Osteocyte (in vitro differentiated cells): ENCODE results near the gene NFASC. TPM values are rescaled to one million over a fixed set of nuclear protein-coding genes. Genes with fewer than 3 reads are reported as not detected.

Experiments
- DNase-seq: peaks from one replicate; pipeline ENCODE4 v3.0.0; 2021; ENCODE audit warnings: mixed read lengths; ENCODE audit not compliant: unreplicated experiment; ENCODE audit errors: extremely low spot score
- H3K27ac Mint-ChIP-seq: one replicate; pipeline ENCODE4 v1.8.0; 2021; ENCODE audit warnings: mild to moderate bottlenecking, mixed read lengths; ENCODE audit not compliant: unreplicated experiment
- H3K27me3 Mint-ChIP-seq: one replicate; pipeline ENCODE4 v1.8.0; 2021; ENCODE audit warnings: mixed read lengths; ENCODE audit not compliant: unreplicated experiment
- H3K36me3 Mint-ChIP-seq: one replicate; pipeline ENCODE4 v1.8.0; 2021; ENCODE audit warnings: mixed read lengths; ENCODE audit not compliant: unreplicated experiment
- H3K4me1 Mint-ChIP-seq: one replicate; pipeline ENCODE4 v1.8.0; 2021; ENCODE audit warnings: mixed read lengths; ENCODE audit not compliant: unreplicated experiment
- H3K4me3 Mint-ChIP-seq: one replicate; pipeline ENCODE4 v1.8.0; 2021; ENCODE audit warnings: mild to moderate bottlenecking, moderate library complexity, mixed read lengths; ENCODE audit not compliant: unreplicated experiment
- H3K9me3 Mint-ChIP-seq: one replicate; pipeline ENCODE4 v1.8.0; 2021; ENCODE audit warnings: mixed read lengths; ENCODE audit not compliant: unreplicated experiment
- total RNA-seq: library from RNA; stranded (reverse); gene quantifications from 2 replicates; pipeline ENCODE4 v1.2.1, GENCODE V29; 2021
- TF ChIP-seq, protein P1 (sequence below): fragments of 200-600 bp; sonication (generic); IDR thresholded peaks from 2 replicates; pipeline ENCODE4 v1.5.0; 2021; ENCODE audit warnings: antibody characterized with exemption, mild to moderate bottlenecking, moderate library complexity

Gene NFASC
- total RNA-seq, 1 donor from 2014 or later, result not detected

DNA sequence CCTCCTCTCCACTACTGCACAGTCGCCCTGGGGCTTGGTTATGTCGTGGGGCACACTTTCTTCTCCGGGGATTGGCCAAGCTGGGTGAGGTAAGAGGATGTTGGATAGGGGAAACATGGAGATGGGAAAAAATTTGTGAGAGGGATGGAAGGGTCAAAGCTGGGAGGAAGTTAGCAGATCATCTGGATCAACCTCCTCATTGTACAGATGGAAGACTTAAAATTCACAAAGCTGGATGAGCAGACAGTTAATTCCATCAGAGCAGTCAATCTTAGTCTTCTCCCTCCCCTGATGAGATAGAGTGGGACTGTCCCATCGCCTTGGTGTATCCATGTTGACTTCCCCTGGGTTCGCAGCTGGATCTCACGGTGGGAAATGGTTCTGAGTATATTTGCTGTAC lies 102.8 kb downstream of the NFASC start:
- TF ChIP-seq, protein P1, sequence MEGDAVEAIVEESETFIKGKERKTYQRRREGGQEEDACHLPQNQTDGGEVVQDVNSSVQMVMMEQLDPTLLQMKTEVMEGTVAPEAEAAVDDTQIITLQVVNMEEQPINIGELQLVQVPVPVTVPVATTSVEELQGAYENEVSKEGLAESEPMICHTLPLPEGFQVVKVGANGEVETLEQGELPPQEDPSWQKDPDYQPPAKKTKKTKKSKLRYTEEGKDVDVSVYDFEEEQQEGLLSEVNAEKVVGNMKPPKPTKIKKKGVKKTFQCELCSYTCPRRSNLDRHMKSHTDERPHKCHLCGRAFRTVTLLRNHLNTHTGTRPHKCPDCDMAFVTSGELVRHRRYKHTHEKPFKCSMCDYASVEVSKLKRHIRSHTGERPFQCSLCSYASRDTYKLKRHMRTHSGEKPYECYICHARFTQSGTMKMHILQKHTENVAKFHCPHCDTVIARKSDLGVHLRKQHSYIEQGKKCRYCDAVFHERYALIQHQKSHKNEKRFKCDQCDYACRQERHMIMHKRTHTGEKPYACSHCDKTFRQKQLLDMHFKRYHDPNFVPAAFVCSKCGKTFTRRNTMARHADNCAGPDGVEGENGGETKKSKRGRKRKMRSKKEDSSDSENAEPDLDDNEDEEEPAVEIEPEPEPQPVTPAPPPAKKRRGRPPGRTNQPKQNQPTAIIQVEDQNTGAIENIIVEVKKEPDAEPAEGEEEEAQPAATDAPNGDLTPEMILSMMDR, result no peak
- no peak for DNase-seq
- H3K27me3 Mint-ChIP-seq, result peaks cover 31% of the 10 kb centered on the region
- H3K36me3 Mint-ChIP-seq, result no peaks in the 10 kb centered on the region
- H3K4me1 Mint-ChIP-seq, result no peaks in the 10 kb centered on the region
- H3K9me3 Mint-ChIP-seq, result no peaks in the 10 kb centered on the region
- H3K4me3 Mint-ChIP-seq, result no peak overlapping the region
- H3K27ac Mint-ChIP-seq, result no peak overlapping the region

DNA sequence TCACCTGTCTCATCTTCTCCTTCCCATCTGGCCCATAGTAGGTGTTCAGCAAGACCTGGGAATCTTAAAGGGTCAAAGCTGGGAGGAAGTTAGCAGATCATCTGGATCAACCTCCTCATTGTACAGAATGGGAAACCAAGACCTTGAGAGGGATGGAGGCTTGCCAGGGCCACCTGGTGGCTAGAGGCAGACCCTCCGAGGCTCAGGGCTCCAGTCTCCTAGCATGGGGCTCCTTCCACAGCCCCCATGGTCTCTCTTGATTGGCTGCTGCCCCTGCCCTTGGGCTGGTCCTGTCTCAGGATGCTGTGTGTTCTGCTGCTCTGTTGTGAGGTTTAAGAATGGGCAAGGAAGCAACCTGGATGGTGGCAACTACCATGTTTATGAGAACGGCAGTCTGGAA lies 103.7 kb downstream of the NFASC start:
- H3K9me3 Mint-ChIP-seq, result no peaks in the 10 kb centered on the region
- peaks cover 31% of the 10 kb centered on the region for H3K27me3 Mint-ChIP-seq
- no peak overlapping the region for H3K27ac Mint-ChIP-seq

DNA sequence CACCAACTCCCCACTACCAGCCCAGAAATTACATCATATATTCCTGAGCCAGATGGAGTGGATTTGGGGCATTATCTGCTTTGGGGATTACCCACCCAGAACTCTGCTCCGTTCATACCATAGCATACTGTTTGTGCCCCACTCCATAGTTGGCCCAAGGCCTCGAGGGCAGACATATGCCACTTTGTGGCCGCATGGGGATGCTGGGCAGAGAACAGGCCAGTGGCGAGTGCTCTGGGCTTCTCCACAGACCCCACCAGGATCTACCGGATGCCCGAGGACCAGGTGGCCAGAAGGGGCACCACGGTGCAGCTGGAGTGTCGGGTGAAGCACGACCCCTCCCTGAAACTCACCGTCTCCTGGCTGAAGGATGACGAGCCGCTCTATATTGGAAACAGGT lies 104.4 kb downstream of the NFASC start:
- no peaks in the 10 kb centered on the region for H3K9me3 Mint-ChIP-seq
- TF ChIP-seq, protein P1, result no peak
- H3K36me3 Mint-ChIP-seq, result no peaks in the 10 kb centered on the region

More for the DNA sequence above, 103.7 kb downstream of the NFASC start:
- no peak for DNase-seq
- no peaks in the 10 kb centered on the region for H3K36me3 Mint-ChIP-seq
- H3K4me1 Mint-ChIP-seq, result no peaks in the 10 kb centered on the region
- TF ChIP-seq, protein P1, result no peak
- no peak overlapping the region for H3K4me3 Mint-ChIP-seq

DNA sequence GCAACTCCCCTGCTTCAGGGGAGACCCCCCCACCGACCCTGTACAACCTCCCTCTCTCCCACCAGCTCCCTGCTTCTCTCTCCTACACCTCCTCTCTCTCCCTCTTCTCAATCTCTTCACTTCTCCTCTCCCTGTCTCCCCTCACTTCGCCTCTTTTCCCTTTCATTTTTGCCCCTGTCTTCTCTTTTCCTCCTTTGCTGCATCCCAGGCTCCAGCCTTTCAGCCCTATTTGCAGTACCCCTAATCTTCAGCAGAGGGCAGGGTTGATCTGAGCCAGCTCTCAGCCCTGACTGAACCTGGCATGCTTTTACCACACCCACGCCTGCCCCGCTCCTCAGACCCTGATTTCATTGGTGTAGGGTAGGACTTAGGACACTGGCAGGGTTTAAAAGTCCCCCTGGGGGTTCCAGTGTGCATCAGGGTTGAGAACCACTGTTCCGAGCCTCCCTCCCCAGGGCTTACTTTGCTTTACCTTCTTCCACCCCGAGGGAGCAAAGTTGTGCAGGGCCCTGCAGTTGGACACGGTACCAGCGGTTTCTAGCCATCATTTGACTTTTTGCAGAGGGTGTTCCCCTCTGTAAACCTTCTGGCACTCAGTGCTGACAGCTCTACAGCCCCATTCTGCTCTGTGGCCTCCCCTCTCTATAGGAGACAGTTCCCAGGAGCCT lies 105.0 kb downstream of the NFASC start:
- no peak overlapping the region for H3K4me3 Mint-ChIP-seq
- no peaks in the 10 kb centered on the region for H3K9me3 Mint-ChIP-seq
- no peak overlapping the region for H3K27ac Mint-ChIP-seq
- no peaks in the 10 kb centered on the region for H3K4me1 Mint-ChIP-seq
- no peak for DNase-seq
- TF ChIP-seq, protein P1, result peak; percentile 80
- H3K36me3 Mint-ChIP-seq, result no peaks in the 10 kb centered on the region
- peaks cover 32% of the 10 kb centered on the region for H3K27me3 Mint-ChIP-seq

More for the DNA sequence above, 104.4 kb downstream of the NFASC start:
- Mint-ChIP-seq H3K4me3 (no peak overlapping the region), H3K4me1 (no peaks in the 10 kb centered on the region), H3K27ac (no peak overlapping the region), H3K27me3 (peaks cover 33% of the 10 kb centered on the region)
- DNase-seq, result no peak

DNA sequence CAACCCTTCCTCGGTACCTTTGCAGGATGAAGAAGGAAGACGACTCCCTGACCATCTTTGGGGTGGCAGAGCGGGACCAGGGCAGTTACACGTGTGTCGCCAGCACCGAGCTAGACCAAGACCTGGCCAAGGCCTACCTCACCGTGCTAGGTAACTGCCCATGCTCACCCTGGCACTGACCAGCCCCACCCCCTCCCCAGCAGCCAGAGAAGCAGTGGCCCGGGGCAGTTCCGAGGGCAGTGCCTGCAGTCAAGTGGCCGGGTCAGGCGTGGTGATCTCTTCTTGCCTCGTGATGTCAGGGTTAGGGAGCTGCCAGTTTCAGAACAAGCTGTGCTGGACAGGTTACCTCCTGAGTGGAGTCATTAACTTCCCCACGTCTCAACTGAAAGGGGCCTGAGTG lies 106.0 kb downstream of the NFASC start:
- Mint-ChIP-seq H3K36me3 (no peaks in the 10 kb centered on the region), H3K4me1 (no peaks in the 10 kb centered on the region), H3K27ac (no peak overlapping the region), H3K9me3 (no peaks in the 10 kb centered on the region), H3K4me3 (no peak overlapping the region), H3K27me3 (peaks cover 24% of the 10 kb centered on the region)
- no peak for DNase-seq
- TF ChIP-seq, protein P1, result no peak
